IMR-90 (cell line): ENCODE results near the gene CLTRN. TPM values are rescaled to one million over a fixed set of nuclear protein-coding genes. Genes with fewer than 3 reads are reported as not detected.

Experiments used
- ATAC-seq: fragments of 200-7000 bp; cut with Tn5 transposase; 2 replicates; pipeline ENCODE4 v1.9.1; 2020; ENCODE audit warnings: low read depth, mild to moderate bottlenecking, moderate library complexity
- BruUV-seq: library from RNA; stranded (reverse); fragments of 400-500 nt; replicated peaks from 2 replicates; lab custom pipeline; 2021; lab: Mats Ljungman, UMichigan
- CTCF ChIA-PET: fragments of 300-600 bp; formaldehyde crosslinking; extraction: SDS; loops from one replicate; lab custom pipeline; 2021; ENCODE audit warnings: antibody characterized with exemption; lab: Yijun Ruan, JAX
- POLR2A ChIA-PET: fragments of 300-600 bp; sonication (Branson Sonifier 250); formaldehyde crosslinking; loops from one replicate; lab custom pipeline; 2022; ENCODE audit warnings: antibody characterized with exemption; ENCODE audit not compliant: unreplicated experiment; lab: Charles Lee
- DNase-seq: peaks from one replicate; pipeline ENCODE4 v3.0.0; 2013
- H2AFZ ChIP-seq: replicated peaks from 2 replicates; pipeline ENCODE3; 2013; ENCODE audit warnings: low read length, mild to moderate bottlenecking; ENCODE audit not compliant: poor library complexity
- H2AK5ac ChIP-seq: 2 replicates; pipeline ENCODE4 v1.6.1; 2013; ENCODE audit warnings: low read depth, low read length, inconsistent platforms
- H2AK9ac ChIP-seq: replicated peaks from 2 replicates; pipeline ENCODE3; 2013; ENCODE audit warnings: mild to moderate bottlenecking, low read depth, low read length, moderate library complexity; ENCODE audit not compliant: poor library complexity
- H2BK120ac ChIP-seq: 2 replicates; pipeline ENCODE4 v1.6.1; 2013; ENCODE audit warnings: low read depth, low read length, inconsistent platforms
- H2BK15ac ChIP-seq: 3 replicates; pipeline ENCODE4 v1.6.1; 2013; ENCODE audit warnings: low read depth, low read length, inconsistent platforms
- H2BK20ac ChIP-seq: 2 replicates; pipeline ENCODE4 v1.6.1; 2013; ENCODE audit warnings: low read depth, mild to moderate bottlenecking, inconsistent platforms, low read length, moderate library complexity
- H2BK5ac ChIP-seq: 2 replicates; pipeline ENCODE4 v1.6.1; 2013; ENCODE audit warnings: mild to moderate bottlenecking, low read depth, low read length, inconsistent platforms; ENCODE audit not compliant: poor library complexity, severe bottlenecking
- H3K14ac ChIP-seq: replicated peaks from 2 replicates; pipeline ENCODE4 v1.6.1; 2013; ENCODE audit warnings: low read depth, low read length, inconsistent platforms
- H3K18ac ChIP-seq: 2 replicates; pipeline ENCODE4 v1.6.1; 2013; ENCODE audit warnings: low read depth, low read length, control low read depth
- H3K23ac ChIP-seq: 2 replicates; pipeline ENCODE4 v1.6.1; 2013; ENCODE audit warnings: low read depth, low read length, inconsistent platforms
- H3K27ac ChIP-seq: 2 replicates; pipeline ENCODE4 v1.5.1; 2013; ENCODE audit warnings: mild to moderate bottlenecking, control low read depth, low read length; ENCODE audit not compliant: insufficient read depth
- H3K27me3 ChIP-seq: 2 replicates; pipeline ENCODE4 v1.6.1; 2013; ENCODE audit warnings: low read length; ENCODE audit not compliant: control insufficient read depth, insufficient read depth
- H3K36me3 ChIP-seq: 2 replicates; pipeline ENCODE4 v1.6.1; 2013; ENCODE audit warnings: low read length, mixed read lengths; ENCODE audit not compliant: control insufficient read depth, insufficient read depth
- H3K4ac ChIP-seq: 2 replicates; pipeline ENCODE4 v1.6.1; 2013; ENCODE audit warnings: low read depth, low read length, inconsistent platforms
- H3K4me1 ChIP-seq: 2 replicates; pipeline ENCODE4 v1.6.1; 2013; ENCODE audit warnings: low read length, mixed read lengths; ENCODE audit not compliant: control insufficient read depth, insufficient read depth
- H3K4me2 ChIP-seq: 2 replicates; pipeline ENCODE4 v1.6.1; 2013; ENCODE audit warnings: low read depth, mild to moderate bottlenecking, control low read depth, low read length, moderate library complexity
- H3K4me3 ChIP-seq: 2 replicates; pipeline ENCODE4 v1.5.1; 2013; ENCODE audit warnings: low read depth, mild to moderate bottlenecking, control low read depth, low read length, moderate library complexity; ENCODE audit not compliant: insufficient read depth
- H3K56ac ChIP-seq: 2 replicates; pipeline ENCODE4 v1.6.1; 2013; ENCODE audit warnings: low read length, inconsistent platforms; ENCODE audit not compliant: insufficient read depth; ENCODE audit errors: extremely low read depth
- H3K79me1 ChIP-seq, 2 experiments: 2 replicates each; pipeline ENCODE4 v1.6.1; 2013; ENCODE audit warnings: low read length in 2 of 2, inconsistent platforms in 1 of 2, low read depth in 1 of 2
- H3K9ac ChIP-seq: 2 replicates; pipeline ENCODE4 v1.6.1; 2013; ENCODE audit warnings: low read depth, low read length, control low read depth
- H3K9me1 ChIP-seq: 2 replicates; pipeline ENCODE4 v1.6.1; 2013; ENCODE audit warnings: low read length, inconsistent platforms; ENCODE audit not compliant: insufficient read depth
- H3K9me3 ChIP-seq: 2 replicates; pipeline ENCODE4 v1.6.1; 2013; ENCODE audit warnings: low read length; ENCODE audit not compliant: control insufficient read depth, insufficient read depth
- H4K20me1 ChIP-seq: 2 replicates; pipeline ENCODE4 v1.6.1; 2013; ENCODE audit warnings: low read length, inconsistent platforms; ENCODE audit not compliant: insufficient read depth
- H4K5ac ChIP-seq: 2 replicates; pipeline ENCODE4 v1.6.1; 2013; ENCODE audit warnings: mild to moderate bottlenecking, low read depth, low read length, control low read depth
- H4K8ac ChIP-seq, 2 experiments: 2 replicates each; pipeline ENCODE4 v1.6.1; 2013; ENCODE audit warnings: low read depth in 2 of 2, low read length in 2 of 2, control low read depth in 1 of 2, inconsistent platforms in 1 of 2
- H4K91ac ChIP-seq: 2 replicates; pipeline ENCODE4 v1.6.1; 2013; ENCODE audit warnings: low read depth, low read length, inconsistent platforms; ENCODE audit not compliant: insufficient read depth
- MAFK ChIP-seq: IDR thresholded peaks from 2 replicates; pipeline ENCODE4 v1.6.1; 2012; ENCODE audit warnings: low read depth, low read length, improper control_type of control experiment
- MXI1 ChIP-seq: IDR thresholded peaks from 2 replicates; pipeline ENCODE4 v1.6.1; 2012; ENCODE audit warnings: low read depth, mild to moderate bottlenecking, low read length, moderate library complexity, borderline replicate concordance
- WGBS, 2 experiments: methylation state at CpG; one replicate each; pipeline versions ENCODE4 v1.1.5 to v1.1.7; 2013; ENCODE audit warnings: missing lambda C conversion rate in 2 of 2; ENCODE audit not compliant: insufficient read length in 1 of 2; ENCODE audit errors: extremely low coverage in 2 of 2; 5-methylcytosine and 5-hydroxymethylcytosine counted together
- dilution Hi-C: fragments of 300-500 bp; cut with HindIII; formaldehyde crosslinking; loops from one replicate; pipeline ENCODE4 v1.14.3; 2018; ENCODE audit warnings: low sequenced_read_pairs; ENCODE audit not compliant: unreplicated experiment
- in situ Hi-C: fragments of 300-500 bp; cut with MboI; formaldehyde crosslinking; loops from 3 replicates; pipeline ENCODE4 v1.14.3; 2019; ENCODE audit warnings: low sequenced_read_pairs, inconsistent platforms, mixed read lengths
- intact Hi-C: fragments of 100-400 bp; cut with micrococcal nuclease; formaldehyde crosslinking; loops from 2 replicates; pipeline ENCODE4 v1.10.0; 2022
- polyA plus RNA-seq, 3 experiments: library from polyadenylated mRNA; depleted of rRNA; stranded (reverse); fragments of >200 nt; gene quantifications; 2 replicates each; pipeline ENCODE4 v1.2.3, GENCODE V29; 2012; ENCODE audit warnings: low replicate concordance in 1 of 3
- total RNA-seq: library from RNA; depleted of rRNA; stranded (reverse); fragments of >200 nt; gene quantifications from 2 replicates; pipeline ENCODE4 v1.2.3, GENCODE V29; 2012

CLTRN gene
- total and polyA plus RNA-seq, 2 of the 4 experiments (the other 2 are of a cell fraction) = under 0.01 to 0.17 TPM

- CTCF ChIA-PET = no interaction called here
- intact Hi-C loops = no loop called here
- TF ChIP-seq MAFK (0 out of 2 replicates have a peak, but pooled peaks have one; percentile 32), MXI1 (no peak)
- Histone ChIP-seq H3K27ac (no peak overlapping the region), H2AK9ac (no peak overlapping the region), H3K14ac (no peak overlapping the region), H3K18ac (no peak overlapping the region), H2AK5ac (no peak overlapping the region), H4K8ac (no peak overlapping the region), H3K9ac (no peak overlapping the region), H3K79me1 (no peaks in the 10 kb centered on the region), H3K56ac (no peak overlapping the region), H4K5ac (no peak overlapping the region), H4K91ac (no peak overlapping the region), H3K4me2 (no peak overlapping the region), H3K36me3 (no peaks in the 10 kb centered on the region), H2BK15ac (no peak overlapping the region), H3K9me3 (no peaks in the 10 kb centered on the region), H2BK120ac (no peak overlapping the region), H3K9me1 (no peaks in the 10 kb centered on the region), H3K4ac (no peak overlapping the region), H2BK5ac (no peak overlapping the region), H2BK20ac (no peak overlapping the region), H2AFZ (no peak overlapping the region), H3K27me3 (peaks cover 8% of the 10 kb centered on the region), H3K23ac (no peak overlapping the region), H4K20me1 (no peaks in the 10 kb centered on the region), H3K4me3 (no peak overlapping the region), H3K4me1 (no peaks in the 10 kb centered on the region)
- no TSS peak for BruUV-seq
- POLR2A ChIA-PET = no interaction called here
- dilution Hi-C loops = no loop called here
- DNase-seq (no peak), ATAC-seq (no peak)
- in situ Hi-C loops = no loop called here
- WGBS, 2 experiments = no CpG with 5 or more reads among the region's 1 CpG
Measured at GRCh38 chrX:15606136-15606535, 58.5 kb downstream of the CLTRN start.
